Memory B cell (primary cell): ENCODE measurements around the gene KBTBD12.
"Not testable (repeated sequence)": the region's sequence is repeated elsewhere in the genome, so short reads cannot be mapped to it uniquely, and the experiment has no call there.

Experiments
- ATAC-seq: fragments of 150-1000 bp; cut with Tn5 transposase; 2 replicates; pipeline ENCODE4 v1.10.0; 2021; ENCODE audit warnings: low read depth, mild to moderate bottlenecking, moderate library complexity
- DNase-seq, 2 donors: peaks; one replicate each; pipeline ENCODE4 v3.0.0; 2022; ENCODE audit warnings: low spot score in 2 of 2
- H3K27ac Mint-ChIP-seq: one replicate; pipeline ENCODE4 v1.8.0; 2022; ENCODE audit warnings: mild to moderate bottlenecking, moderate library complexity, mixed read lengths
- H3K27me3 Mint-ChIP-seq: one replicate; pipeline ENCODE4 v1.8.0; 2022; ENCODE audit warnings: mixed read lengths
- H3K36me3 Mint-ChIP-seq: one replicate; pipeline ENCODE4 v1.8.0; 2022; ENCODE audit warnings: mild to moderate bottlenecking, mixed read lengths
- H3K4me1 Mint-ChIP-seq: one replicate; pipeline ENCODE4 v1.8.0; 2022; ENCODE audit warnings: mixed read lengths
- H3K4me3 Mint-ChIP-seq: one replicate; pipeline ENCODE4 v1.8.0; 2022; ENCODE audit warnings: mild to moderate bottlenecking, moderate library complexity, mixed read lengths
- H3K9me3 Mint-ChIP-seq: one replicate; pipeline ENCODE4 v1.8.0; 2022; ENCODE audit warnings: mixed read lengths

KBTBD12 gene

GRCh38 chr3:127915115-127915936 is at the start of gene KBTBD12:
Gene KBTBD12, plus strand, starts transcription at chr3:127915232. Its CDS starts 7,830 bp downstream, at chr3:127923062.
- ATAC-seq, result no peak

GRCh38 chr3:127865941-127866340 is 49.1 kb upstream of the KBTBD12 start:
- no peak for DNase-seq
- Mint-ChIP-seq H3K4me1 (no peaks in the 10 kb centered on the region), H3K27ac (no peak overlapping the region), H3K4me3 (no peak overlapping the region), H3K9me3 (peaks cover 2% of the 10 kb centered on the region), H3K36me3 (no peaks in the 10 kb centered on the region), H3K27me3 (no peaks in the 10 kb centered on the region)
- no peak for ATAC-seq

More at GRCh38 chr3:127915115-127915936, at the start of gene KBTBD12:
- H3K36me3 Mint-ChIP-seq, result peaks cover 2% of the 10 kb centered on the region
- H3K27ac Mint-ChIP-seq, result no peak within 1 kb of the TSS
- no peak for DNase-seq
- peaks cover 17% of the 10 kb centered on the region for H3K27me3 Mint-ChIP-seq
- H3K4me1 Mint-ChIP-seq, result no peaks in the 10 kb centered on the region
- H3K9me3 Mint-ChIP-seq, result peaks cover 4% of the 10 kb centered on the region
- H3K4me3 Mint-ChIP-seq, result peak within 1 kb of the TSS; percentile 51

- DNase-seq (no peak), ATAC-seq (no peak)
- Mint-ChIP-seq H3K27me3 (no peaks in the 10 kb centered on the region), H3K9me3 (peaks cover 2% of the 10 kb centered on the region), H3K4me3 (no peak overlapping the region), H3K4me1 (no peaks in the 10 kb centered on the region), H3K36me3 (no peaks in the 10 kb centered on the region), H3K27ac (no peak overlapping the region)
These were observed 47.6 kb upstream of the KBTBD12 start for GRCh38 chr3:127867412-127867811.

GRCh38 chr3:127867986-127868385 is 47.0 kb upstream of the KBTBD12 start:
- Mint-ChIP-seq H3K36me3 (no peaks in the 10 kb centered on the region), H3K9me3 (peaks cover 2% of the 10 kb centered on the region), H3K4me1 (no peaks in the 10 kb centered on the region), H3K27me3 (no peaks in the 10 kb centered on the region), H3K27ac (no peak overlapping the region), H3K4me3 (no peak overlapping the region)
- DNase-seq (no peak), ATAC-seq (no peak)

- Mint-ChIP-seq H3K9me3 (peaks cover 2% of the 10 kb centered on the region), H3K27me3 (no peaks in the 10 kb centered on the region), H3K4me1 (no peaks in the 10 kb centered on the region), H3K4me3 (no peak overlapping the region), H3K36me3 (no peaks in the 10 kb centered on the region), H3K27ac (no peak overlapping the region)
- no peak for ATAC-seq
- DNase-seq, result no peak
These were observed 44.9 kb upstream of the KBTBD12 start for GRCh38 chr3:127870156-127870555.

GRCh38 chr3:127874097-127874496 is 40.9 kb upstream of the KBTBD12 start:
- H3K9me3 Mint-ChIP-seq, H3K27ac Mint-ChIP-seq, H3K4me1 Mint-ChIP-seq, H3K4me3 Mint-ChIP-seq, H3K27me3 Mint-ChIP-seq, ATAC-seq, DNase-seq, H3K36me3 Mint-ChIP-seq: not testable (repeated sequence)

GRCh38 chr3:127881586-127881985 is 33.4 kb upstream of the KBTBD12 start:
- H3K36me3 Mint-ChIP-seq, result no peaks in the 10 kb centered on the region
- peaks cover 6% of the 10 kb centered on the region for H3K27me3 Mint-ChIP-seq
- no peak for ATAC-seq
- no peaks in the 10 kb centered on the region for H3K4me1 Mint-ChIP-seq
- no peak for DNase-seq
- no peak overlapping the region for H3K27ac Mint-ChIP-seq
- no peak overlapping the region for H3K4me3 Mint-ChIP-seq
- H3K9me3 Mint-ChIP-seq, result no peaks in the 10 kb centered on the region

GRCh38 chr3:127884041-127884440 is 31.0 kb upstream of the KBTBD12 start:
- Mint-ChIP-seq H3K27me3 (peaks cover 7% of the 10 kb centered on the region), H3K4me3 (no peak overlapping the region), H3K27ac (no peak overlapping the region), H3K9me3 (no peaks in the 10 kb centered on the region), H3K4me1 (no peaks in the 10 kb centered on the region), H3K36me3 (no peaks in the 10 kb centered on the region)
- DNase-seq (no peak), ATAC-seq (no peak)

GRCh38 chr3:127886231-127886955 is 28.6 kb upstream of the KBTBD12 start:
- Mint-ChIP-seq H3K27ac (no peak overlapping the region), H3K4me1 (peaks cover 2% of the 10 kb centered on the region), H3K4me3 (no peak overlapping the region), H3K36me3 (peaks cover 4% of the 10 kb centered on the region), H3K9me3 (peaks cover 7% of the 10 kb centered on the region), H3K27me3 (peaks cover 6% of the 10 kb centered on the region)
- no peak for ATAC-seq
- DNase-seq, result no peak

- ATAC-seq (no peak), DNase-seq (no peak)
- Mint-ChIP-seq H3K9me3 (peaks cover 9% of the 10 kb centered on the region), H3K27ac (no peak overlapping the region), H3K27me3 (peaks cover 3% of the 10 kb centered on the region), H3K4me3 (no peak overlapping the region), H3K4me1 (peaks cover 2% of the 10 kb centered on the region), H3K36me3 (peaks cover 4% of the 10 kb centered on the region)
These were observed 28.1 kb upstream of the KBTBD12 start for GRCh38 chr3:127886956-127887231.

GRCh38 chr3:127887321-127887720 is 27.7 kb upstream of the KBTBD12 start:
- H3K27me3 Mint-ChIP-seq, result peaks cover 3% of the 10 kb centered on the region
- H3K27ac Mint-ChIP-seq, result no peak overlapping the region
- peaks cover 8% of the 10 kb centered on the region for H3K36me3 Mint-ChIP-seq
- no peak for DNase-seq
- H3K4me1 Mint-ChIP-seq, result peaks cover 2% of the 10 kb centered on the region
- peaks cover 12% of the 10 kb centered on the region for H3K9me3 Mint-ChIP-seq
- no peak for ATAC-seq
- no peak overlapping the region for H3K4me3 Mint-ChIP-seq

GRCh38 chr3:127888156-127888555 is 26.9 kb upstream of the KBTBD12 start:
- no peak for DNase-seq
- peaks cover 12% of the 10 kb centered on the region for H3K9me3 Mint-ChIP-seq
- peaks cover 8% of the 10 kb centered on the region for H3K36me3 Mint-ChIP-seq
- no peak for ATAC-seq
- no peak overlapping the region for H3K4me3 Mint-ChIP-seq
- H3K4me1 Mint-ChIP-seq, result peaks cover 2% of the 10 kb centered on the region
- peaks cover 1% of the 10 kb centered on the region for H3K27me3 Mint-ChIP-seq
- no peak overlapping the region for H3K27ac Mint-ChIP-seq

- peaks cover 12% of the 10 kb centered on the region for H3K9me3 Mint-ChIP-seq
- ATAC-seq, result no peak
- H3K36me3 Mint-ChIP-seq, result peaks cover 8% of the 10 kb centered on the region
These were observed 26.4 kb upstream of the KBTBD12 start for GRCh38 chr3:127888564-127889107.

GRCh38 chr3:127889461-127889863 is 25.6 kb upstream of the KBTBD12 start:
- Mint-ChIP-seq H3K4me1 (peaks cover 2% of the 10 kb centered on the region), H3K9me3 (peaks cover 12% of the 10 kb centered on the region), H3K27ac (no peak overlapping the region), H3K27me3 (peaks cover 1% of the 10 kb centered on the region), H3K4me3 (no peak overlapping the region), H3K36me3 (peaks cover 8% of the 10 kb centered on the region)
- DNase-seq, result no peak
- no peak for ATAC-seq

More at GRCh38 chr3:127888564-127889107, 26.4 kb upstream of the KBTBD12 start:
- Mint-ChIP-seq H3K4me3 (no peak overlapping the region), H3K4me1 (peaks cover 2% of the 10 kb centered on the region), H3K27me3 (peaks cover 1% of the 10 kb centered on the region), H3K27ac (no peak overlapping the region)
- DNase-seq, result no peak
